BJ (cell line): ENCODE data around the gene VAV2. TPM values are rescaled to one million over a fixed set of nuclear protein-coding genes. Genes with fewer than 3 reads are reported as not detected.

ENCODE experiments used
- CTCF ChIA-PET: fragments of 350-600 bp; formaldehyde crosslinking; extraction: SDS; loops from one replicate; lab custom pipeline; 2021; ENCODE audit warnings: antibody characterized with exemption, inconsistent platforms; lab: Yijun Ruan, JAX
- POLR2A ChIA-PET: fragments of 300-600 bp; sonication (Branson Sonifier 250); formaldehyde crosslinking; extraction: SDS; loops from one replicate; lab custom pipeline; 2021; ENCODE audit warnings: antibody characterized with exemption; lab: Charles Lee
- DNase-seq: peaks from one replicate; pipeline ENCODE4 v3.0.0-alpha.2; 2011; ENCODE audit warnings: low read depth
- H3K27me3 ChIP-seq: 2 replicates; pipeline ENCODE4 v1.6.0; 2011; ENCODE audit warnings: low read length; ENCODE audit not compliant: control insufficient read depth, insufficient read depth
- H3K36me3 ChIP-seq: 2 replicates; pipeline ENCODE4 v1.5.1; 2011; ENCODE audit warnings: low read length; ENCODE audit not compliant: control insufficient read depth, insufficient read depth
- H3K4me3 ChIP-seq: 2 replicates; pipeline ENCODE4 v1.5.1; 2011; ENCODE audit warnings: low read depth, mild to moderate bottlenecking, control low read depth, low read length
- polyA plus RNA-seq: library from polyadenylated mRNA; depleted of rRNA; stranded (reverse); fragments of >200 nt; gene quantifications from 2 replicates; pipeline ENCODE4 v1.2.3, GENCODE V29; 2011
- TF ChIP-seq, protein P1 (sequence below): IDR thresholded peaks from 2 replicates; pipeline ENCODE4 v1.5.1; 2011; ENCODE audit warnings: low read depth, mild to moderate bottlenecking, control low read depth, inconsistent platforms, low read length, moderate library complexity; ENCODE audit not compliant: insufficient read depth

The VAV2 gene
- polyA plus RNA-seq, 1 experiment = 9.9 TPM

DNA sequence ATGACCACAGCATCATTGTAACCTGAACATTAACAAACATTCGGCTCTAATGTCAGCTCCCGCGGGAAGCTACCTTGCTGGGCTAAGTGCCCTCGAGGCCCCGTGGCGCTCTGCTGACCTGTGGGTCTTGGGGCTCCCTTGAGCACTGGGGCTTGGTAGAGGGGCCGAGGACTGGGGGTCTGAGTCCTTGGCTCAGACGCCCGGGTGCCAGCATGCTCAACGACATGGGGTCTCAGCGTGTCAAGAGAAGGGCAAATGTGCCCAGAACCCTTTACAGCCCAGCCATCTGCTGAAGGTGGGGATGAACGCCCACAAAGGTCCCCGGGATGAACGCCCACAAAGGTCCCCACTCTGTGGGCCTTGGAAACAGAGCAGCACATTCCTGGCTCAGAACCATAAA, 214.3 kb downstream of the VAV2 start:
- CTCF ChIA-PET = interaction anchor here (6.2 kb wide), 1 partner anchor 217 kb away, joined by 140 read pairs; no protein-coding TSS in a partner anchor
- Histone ChIP-seq H3K27me3 (no peaks in the 10 kb centered on the region), H3K36me3 (peaks cover 23% of the 10 kb centered on the region), H3K4me3 (no peak overlapping the region)
- POLR2A ChIA-PET = no interaction called here
- TF ChIP-seq, protein P1, sequence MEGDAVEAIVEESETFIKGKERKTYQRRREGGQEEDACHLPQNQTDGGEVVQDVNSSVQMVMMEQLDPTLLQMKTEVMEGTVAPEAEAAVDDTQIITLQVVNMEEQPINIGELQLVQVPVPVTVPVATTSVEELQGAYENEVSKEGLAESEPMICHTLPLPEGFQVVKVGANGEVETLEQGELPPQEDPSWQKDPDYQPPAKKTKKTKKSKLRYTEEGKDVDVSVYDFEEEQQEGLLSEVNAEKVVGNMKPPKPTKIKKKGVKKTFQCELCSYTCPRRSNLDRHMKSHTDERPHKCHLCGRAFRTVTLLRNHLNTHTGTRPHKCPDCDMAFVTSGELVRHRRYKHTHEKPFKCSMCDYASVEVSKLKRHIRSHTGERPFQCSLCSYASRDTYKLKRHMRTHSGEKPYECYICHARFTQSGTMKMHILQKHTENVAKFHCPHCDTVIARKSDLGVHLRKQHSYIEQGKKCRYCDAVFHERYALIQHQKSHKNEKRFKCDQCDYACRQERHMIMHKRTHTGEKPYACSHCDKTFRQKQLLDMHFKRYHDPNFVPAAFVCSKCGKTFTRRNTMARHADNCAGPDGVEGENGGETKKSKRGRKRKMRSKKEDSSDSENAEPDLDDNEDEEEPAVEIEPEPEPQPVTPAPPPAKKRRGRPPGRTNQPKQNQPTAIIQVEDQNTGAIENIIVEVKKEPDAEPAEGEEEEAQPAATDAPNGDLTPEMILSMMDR = no peak
- DNase-seq = no peak

DNA sequence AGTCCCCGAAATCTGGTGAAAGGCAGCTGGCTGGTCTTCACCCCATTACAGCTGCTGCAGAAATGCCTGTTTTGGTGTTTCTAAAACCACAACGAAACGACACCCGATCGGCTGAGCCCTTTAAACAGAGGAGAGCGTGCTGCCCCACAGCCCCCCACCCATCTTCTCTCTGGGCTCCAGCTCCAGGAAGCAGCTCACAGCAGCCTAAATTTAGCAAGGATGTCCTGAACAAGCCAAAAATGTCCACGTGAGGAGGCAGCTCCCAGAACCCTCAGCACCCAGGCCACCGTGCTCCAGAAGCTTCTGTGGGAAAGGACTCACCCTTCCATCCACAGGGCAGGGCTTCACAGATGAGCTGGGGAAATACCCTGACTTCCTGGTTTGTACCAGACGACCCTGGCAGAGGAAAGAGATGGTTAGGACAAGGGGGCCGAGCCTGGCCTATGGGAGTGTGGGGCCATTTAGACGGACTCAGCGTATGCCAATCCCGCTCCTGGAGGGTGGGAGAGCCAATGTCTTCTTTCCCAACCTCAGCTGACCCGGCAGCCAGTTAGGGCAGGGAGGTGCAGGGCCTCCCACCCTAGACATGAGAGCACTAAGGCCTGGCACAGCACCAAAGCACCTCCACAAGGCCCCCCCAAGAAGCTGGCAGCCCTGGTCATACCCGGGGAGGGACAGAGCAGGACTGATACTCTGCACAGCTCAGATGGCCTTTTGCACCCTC, 214.9 kb downstream of the VAV2 start:
- H3K36me3 ChIP-seq = peaks cover 23% of the 10 kb centered on the region
- CTCF ChIA-PET = interaction anchor here (4.1 to 6.2 kb wide), 2 partner anchors 217 to 218 kb away, joined by 21 to 140 read pairs; no protein-coding TSS in a partner anchor
- DNase-seq = no peak
- POLR2A ChIA-PET = no interaction called here
- H3K27me3 ChIP-seq = no peaks in the 10 kb centered on the region
- TF ChIP-seq, protein P1 = no peak
- no peak overlapping the region for H3K4me3 ChIP-seq

DNA sequence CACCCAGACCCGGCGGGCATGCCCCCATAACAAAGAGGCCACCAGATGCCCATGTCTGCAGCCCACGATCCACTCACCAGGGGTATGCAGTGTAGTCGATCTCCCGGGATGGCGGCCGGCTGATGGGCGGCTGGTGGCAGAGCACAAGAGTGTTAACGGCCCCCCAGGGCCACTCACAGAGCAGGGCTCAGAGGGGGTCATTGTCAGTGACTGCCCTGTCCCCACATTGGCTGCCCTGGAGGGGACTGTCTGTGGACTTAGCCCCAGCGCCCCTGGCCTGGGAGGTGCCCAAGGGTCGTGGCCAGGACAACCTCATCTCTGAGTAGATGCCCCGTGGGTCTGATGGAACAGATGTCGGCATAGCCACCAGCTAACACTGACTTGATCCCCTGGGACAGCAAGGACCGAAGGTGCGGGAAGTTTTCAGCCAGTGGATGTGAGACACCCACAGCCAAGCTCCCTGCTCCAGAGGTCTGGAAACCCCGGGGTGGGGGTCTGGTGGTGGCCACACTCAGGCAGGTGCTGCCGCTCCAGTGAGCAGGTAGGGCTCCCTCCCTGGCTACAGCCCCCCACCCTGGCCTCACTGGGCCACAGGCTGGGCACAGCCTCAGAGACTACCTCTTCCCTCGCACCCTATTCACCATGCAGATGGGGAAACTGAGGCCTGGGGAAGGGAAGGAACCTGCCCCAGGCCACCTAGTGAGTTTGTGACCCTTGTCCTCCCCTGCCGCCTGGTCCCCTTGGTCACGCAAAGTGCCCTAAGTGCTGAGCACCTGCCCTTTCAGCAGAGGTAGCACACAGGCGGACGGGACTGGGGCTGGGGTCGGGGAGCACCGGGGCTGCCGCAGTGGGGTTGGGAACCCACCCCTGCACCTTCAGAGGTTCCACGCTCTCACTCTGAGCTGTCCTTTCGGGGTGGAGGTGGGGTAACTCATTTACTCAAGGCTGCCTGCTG, 215.9 kb downstream of the VAV2 start:
- TF ChIP-seq, protein P1 = no peak
- Histone ChIP-seq H3K4me3 (no peak overlapping the region), H3K36me3 (peaks cover 25% of the 10 kb centered on the region), H3K27me3 (no peaks in the 10 kb centered on the region)
- ChIA-PET POLR2A (no interaction called here), CTCF (interaction anchor here (4.1 kb wide), 1 partner anchor 218 kb away, joined by 21 read pairs; no protein-coding TSS in a partner anchor)
- DNase-seq = no peak

DNA sequence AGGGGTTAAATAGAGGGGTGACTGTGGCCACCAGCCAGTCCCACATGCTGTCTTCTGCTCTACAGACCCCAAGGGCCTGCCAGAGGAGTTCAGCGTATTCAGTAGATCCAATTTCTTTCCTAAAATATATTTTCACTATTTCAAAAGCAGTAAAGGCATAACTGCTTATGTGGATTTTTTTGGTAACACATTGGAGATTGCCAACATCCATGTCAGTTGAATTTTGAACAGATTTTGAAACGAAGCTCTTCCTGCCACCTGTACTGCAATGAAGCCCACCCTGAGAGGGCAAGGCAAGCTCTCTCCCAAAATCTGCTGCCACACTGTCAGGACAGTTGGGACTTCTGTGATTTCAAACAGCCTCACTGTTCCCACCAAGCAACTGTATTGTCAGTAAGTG, 216.8 kb downstream of the VAV2 start:
- no peak for DNase-seq
- Histone ChIP-seq H3K36me3 (peaks cover 24% of the 10 kb centered on the region), H3K4me3 (no peak overlapping the region), H3K27me3 (no peaks in the 10 kb centered on the region)
- CTCF ChIA-PET = interaction anchor here (4.1 kb wide), 1 partner anchor 219 kb away, joined by 21 read pairs; no protein-coding TSS in a partner anchor
- POLR2A ChIA-PET = no interaction called here
- TF ChIP-seq, protein P1 = no peak

DNA sequence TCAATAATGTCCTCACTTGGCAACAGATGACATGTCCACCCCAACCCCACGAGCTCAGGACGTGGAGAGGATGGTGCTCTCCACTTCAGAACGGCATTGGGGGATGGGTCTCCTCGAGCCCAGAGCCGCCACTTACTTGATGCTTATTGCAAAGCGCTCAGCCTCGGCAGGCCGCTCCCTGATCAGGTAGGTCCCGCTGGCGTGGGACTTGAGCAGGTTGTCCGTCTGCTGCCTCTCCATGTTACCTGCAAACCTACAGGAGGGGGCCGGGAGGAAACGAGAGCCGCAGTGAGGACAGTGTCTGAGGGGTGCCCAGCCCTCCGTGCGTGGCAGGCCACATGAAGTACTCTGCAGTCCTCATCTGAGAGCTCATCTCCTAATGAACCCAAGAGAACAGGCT, 217.3 kb downstream of the VAV2 start:
- no peaks in the 10 kb centered on the region for H3K27me3 ChIP-seq
- POLR2A ChIA-PET = no interaction called here
- H3K4me3 ChIP-seq = no peak overlapping the region
- TF ChIP-seq, protein P1 = no peak
- CTCF ChIA-PET = interaction anchor here (1.6 to 4.1 kb wide), 2 partner anchors 32 to 220 kb away, joined by 8 to 21 read pairs; no protein-coding TSS in a partner anchor
- DNase-seq = no peak
- peaks cover 28% of the 10 kb centered on the region for H3K36me3 ChIP-seq
